ENCODE results near the gene PPP1R37.

DNA sequence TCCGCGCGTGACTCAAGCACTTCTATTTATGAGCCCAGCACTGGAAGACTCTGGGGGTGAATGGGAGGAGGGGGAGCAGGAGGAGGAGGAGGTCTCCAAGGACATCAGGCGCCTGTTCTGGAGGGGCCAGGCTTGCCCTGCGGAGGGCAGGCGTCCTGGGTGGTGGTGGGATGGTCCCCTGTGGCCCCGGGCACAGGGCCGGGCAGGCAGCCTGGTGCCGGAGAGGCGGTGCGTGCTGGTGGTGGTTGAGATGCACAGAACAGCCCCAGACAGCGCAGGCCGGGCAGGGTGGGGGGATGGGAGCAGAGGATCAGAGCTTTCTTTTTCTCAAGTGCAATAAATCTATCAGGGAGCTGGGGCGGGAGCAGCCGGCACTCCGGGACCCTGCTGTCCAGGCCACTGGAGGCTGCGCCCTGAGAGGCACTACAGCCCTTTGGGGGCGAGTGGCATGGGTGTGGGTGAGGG, 53.8 kb downstream of the PPP1R37 start:
- TF ChIP-seq, protein P1, sequence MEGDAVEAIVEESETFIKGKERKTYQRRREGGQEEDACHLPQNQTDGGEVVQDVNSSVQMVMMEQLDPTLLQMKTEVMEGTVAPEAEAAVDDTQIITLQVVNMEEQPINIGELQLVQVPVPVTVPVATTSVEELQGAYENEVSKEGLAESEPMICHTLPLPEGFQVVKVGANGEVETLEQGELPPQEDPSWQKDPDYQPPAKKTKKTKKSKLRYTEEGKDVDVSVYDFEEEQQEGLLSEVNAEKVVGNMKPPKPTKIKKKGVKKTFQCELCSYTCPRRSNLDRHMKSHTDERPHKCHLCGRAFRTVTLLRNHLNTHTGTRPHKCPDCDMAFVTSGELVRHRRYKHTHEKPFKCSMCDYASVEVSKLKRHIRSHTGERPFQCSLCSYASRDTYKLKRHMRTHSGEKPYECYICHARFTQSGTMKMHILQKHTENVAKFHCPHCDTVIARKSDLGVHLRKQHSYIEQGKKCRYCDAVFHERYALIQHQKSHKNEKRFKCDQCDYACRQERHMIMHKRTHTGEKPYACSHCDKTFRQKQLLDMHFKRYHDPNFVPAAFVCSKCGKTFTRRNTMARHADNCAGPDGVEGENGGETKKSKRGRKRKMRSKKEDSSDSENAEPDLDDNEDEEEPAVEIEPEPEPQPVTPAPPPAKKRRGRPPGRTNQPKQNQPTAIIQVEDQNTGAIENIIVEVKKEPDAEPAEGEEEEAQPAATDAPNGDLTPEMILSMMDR (conservative IDR thresholded peaks at IDR 0.05; ENCODE audit: low read depth, low read length) = no peak
- no peak for TF ChIP-seq EZH2 (IDR thresholded peaks at IDR 0.05; ENCODE audit: low read length, unreplicated experiment)

Measured in PC-3 (cell line).